Vagina (tissue), 2 donors: ENCODE results near the gene DAO.
"Not testable (repeated sequence)": the region's sequence is repeated elsewhere in the genome, so short reads cannot be mapped to it uniquely, and the experiment has no call there.

ENCODE experiments used
- POLR2AphosphoS5 ChIP-seq, 2 donors: sonication (generic); formaldehyde crosslinking; IDR thresholded peaks; one replicate each; pipeline ENCODE4 v1.9.0; 2017; ENCODE audit warnings: antibody characterized with exemption in 2 of 2, mild to moderate bottlenecking in 2 of 2, low read depth in 1 of 2; ENCODE audit not compliant: insufficient read depth in 1 of 2
- TF ChIP-seq, protein P1 (sequence below), 3 experiments: fragments of 450-650 bp in 2 of 3; fragments of 200-600 bp in 1 of 3; sonication (generic) in 1 of 3; IDR thresholded peaks; one replicate each; pipeline ENCODE4 v1.5.1; 2017 to 2019; ENCODE audit warnings: antibody characterized with exemption in 3 of 3, mild to moderate bottlenecking in 2 of 3, moderate library complexity in 2 of 3

DNA sequence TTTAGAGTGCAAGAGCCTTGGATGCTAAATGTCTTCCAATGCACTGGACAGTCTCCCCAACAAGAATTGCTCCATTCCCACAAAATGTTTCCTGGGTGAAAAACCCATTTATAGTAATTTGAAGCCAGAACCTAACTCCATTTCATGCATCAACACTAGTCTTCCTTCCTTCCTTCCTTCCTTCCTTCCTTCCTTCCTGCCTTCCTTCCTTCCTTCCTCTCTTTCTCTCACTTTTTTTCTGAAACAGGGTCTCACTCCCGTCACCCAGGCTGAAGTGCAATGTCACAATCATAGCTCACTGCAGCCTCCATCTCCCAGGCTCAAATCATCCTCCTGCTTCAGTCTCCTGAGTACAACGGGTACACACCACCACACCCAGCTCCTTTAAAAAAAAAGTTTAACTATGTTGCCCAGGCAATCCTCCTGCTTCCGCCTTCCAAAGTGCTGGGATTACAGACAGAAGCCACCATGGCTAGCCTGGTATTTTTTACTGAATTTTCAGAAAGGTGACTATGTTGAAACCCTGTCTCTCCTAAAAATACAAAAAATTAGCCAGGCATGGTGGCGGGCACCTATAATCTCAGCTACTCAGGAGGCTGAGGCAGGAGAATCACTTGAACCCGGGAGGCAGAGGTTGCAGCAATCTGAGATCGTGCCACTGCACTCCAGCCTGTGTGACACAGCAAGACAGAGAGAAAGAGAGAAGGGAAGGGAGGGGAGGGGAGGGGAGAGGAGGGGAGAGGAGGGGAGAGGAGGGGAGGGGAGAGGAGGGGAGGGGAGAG lies 20.6 kb upstream of the DAO start:
- TF ChIP-seq, protein P1, sequence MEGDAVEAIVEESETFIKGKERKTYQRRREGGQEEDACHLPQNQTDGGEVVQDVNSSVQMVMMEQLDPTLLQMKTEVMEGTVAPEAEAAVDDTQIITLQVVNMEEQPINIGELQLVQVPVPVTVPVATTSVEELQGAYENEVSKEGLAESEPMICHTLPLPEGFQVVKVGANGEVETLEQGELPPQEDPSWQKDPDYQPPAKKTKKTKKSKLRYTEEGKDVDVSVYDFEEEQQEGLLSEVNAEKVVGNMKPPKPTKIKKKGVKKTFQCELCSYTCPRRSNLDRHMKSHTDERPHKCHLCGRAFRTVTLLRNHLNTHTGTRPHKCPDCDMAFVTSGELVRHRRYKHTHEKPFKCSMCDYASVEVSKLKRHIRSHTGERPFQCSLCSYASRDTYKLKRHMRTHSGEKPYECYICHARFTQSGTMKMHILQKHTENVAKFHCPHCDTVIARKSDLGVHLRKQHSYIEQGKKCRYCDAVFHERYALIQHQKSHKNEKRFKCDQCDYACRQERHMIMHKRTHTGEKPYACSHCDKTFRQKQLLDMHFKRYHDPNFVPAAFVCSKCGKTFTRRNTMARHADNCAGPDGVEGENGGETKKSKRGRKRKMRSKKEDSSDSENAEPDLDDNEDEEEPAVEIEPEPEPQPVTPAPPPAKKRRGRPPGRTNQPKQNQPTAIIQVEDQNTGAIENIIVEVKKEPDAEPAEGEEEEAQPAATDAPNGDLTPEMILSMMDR (IDR thresholded peaks at IDR 0.05), result not testable (repeated sequence)
- TF ChIP-seq POLR2AphosphoS5 (IDR thresholded peaks at IDR 0.05; ENCODE audit: insufficient read depth in 1 of 2, low read depth in 1 of 2), result not testable (repeated sequence)
